GM18951 (cell line): ENCODE data around the gene HTD2.
"Not testable (repeated sequence)": the region's sequence is repeated elsewhere in the genome, so short reads cannot be mapped to it uniquely, and the experiment has no call there.

Source experiments
- POLR2A ChIP-seq: IDR thresholded peaks from 4 replicates; pipeline ENCODE4 v1.6.1; 2011; ENCODE audit warnings: mild to moderate bottlenecking; ENCODE audit not compliant: insufficient read length, insufficient read depth; ENCODE audit errors: extremely low read depth
- in situ Hi-C: fragments of 300-500 bp; cut with MboI; formaldehyde crosslinking; loops from one replicate; pipeline ENCODE4 v1.12.0; 2022; ENCODE audit warnings: low sequenced_read_pairs, mixed read lengths, inconsistent platforms; ENCODE audit not compliant: unreplicated experiment

The HTD2 gene

GRCh38 chr3:58305882-58306711 lies at the start of gene HTD2, which contains the start of gene RPP14:
Gene HTD2 (plus strand): TSS chr3:58306520. CDS start chr3:58317614, 11,094 bp downstream.
Gene RPP14 (plus strand): TSS chr3:58306245. CDS start chr3:58310330, 4,085 bp downstream.
- in situ Hi-C loops, result no loop called here

GRCh38 chr3:58258392-58259055 lies 47.8 kb upstream of the HTD2 start:
- TF ChIP-seq POLR2A, result no peak
- in situ Hi-C loops, result no loop called here

More at GRCh38 chr3:58305882-58306711, at the start of gene HTD2, which contains the start of gene RPP14:
- peak; percentile 87 for TF ChIP-seq POLR2A

GRCh38 chr3:58260261-58260731 lies 46.0 kb upstream of the HTD2 start:
- in situ Hi-C loops, result no loop called here
- no peak for TF ChIP-seq POLR2A

- no peak for TF ChIP-seq POLR2A
- in situ Hi-C loops, result no loop called here
Observed at GRCh38 chr3:58260733-58261132, 45.6 kb upstream of the HTD2 start.

GRCh38 chr3:58261954-58262666 lies 44.2 kb upstream of the HTD2 start:
- in situ Hi-C loops, result no loop called here
- no peak for TF ChIP-seq POLR2A

GRCh38 chr3:58266577-58266976 lies 39.7 kb upstream of the HTD2 start:
- TF ChIP-seq POLR2A, result no peak

GRCh38 chr3:58267543-58267942 lies 38.8 kb upstream of the HTD2 start:
- in situ Hi-C loops, result not testable (repeated sequence)

More at GRCh38 chr3:58266577-58266976, 39.7 kb upstream of the HTD2 start:
- in situ Hi-C loops, result no loop called here

GRCh38 chr3:58269356-58269755 lies 37.0 kb upstream of the HTD2 start:
- in situ Hi-C loops, result no loop called here
- no peak for TF ChIP-seq POLR2A

GRCh38 chr3:58270485-58270884 lies 35.8 kb upstream of the HTD2 start:
- no peak for TF ChIP-seq POLR2A
- in situ Hi-C loops, result no loop called here

GRCh38 chr3:58271901-58272501 lies 34.3 kb upstream of the HTD2 start:
- in situ Hi-C loops, result no loop called here
- TF ChIP-seq POLR2A, result no peak

GRCh38 chr3:58272891-58273290 lies 33.4 kb upstream of the HTD2 start:
- TF ChIP-seq POLR2A, result no peak
- in situ Hi-C loops, result no loop called here

- in situ Hi-C loops, result not testable (repeated sequence)
Observed at GRCh38 chr3:58273362-58273761, 33.0 kb upstream of the HTD2 start.
